ENCODE measurements around the gene ZBTB16.

DNA sequence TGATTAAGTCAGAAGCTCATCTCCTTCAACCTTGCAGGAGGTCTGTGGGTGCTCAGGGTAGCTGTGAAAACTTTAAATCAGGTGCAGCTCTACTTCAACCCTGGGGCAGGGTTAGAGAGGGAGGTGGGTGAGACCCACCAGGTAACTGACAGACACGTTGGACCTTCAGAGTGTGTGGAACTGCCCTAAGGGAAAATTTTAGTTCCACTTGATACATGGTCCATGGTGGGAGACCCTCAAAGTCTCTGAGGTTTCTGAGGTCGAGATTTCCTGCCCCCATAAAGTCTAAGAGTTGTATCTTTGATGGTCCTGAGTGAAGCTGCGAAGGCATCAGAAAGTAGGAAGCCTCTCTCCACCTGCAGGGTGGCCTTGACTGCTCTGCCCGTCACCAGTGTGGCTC is 212.8 kb downstream of the ZBTB16 start:
- TF ChIP-seq, protein P1, sequence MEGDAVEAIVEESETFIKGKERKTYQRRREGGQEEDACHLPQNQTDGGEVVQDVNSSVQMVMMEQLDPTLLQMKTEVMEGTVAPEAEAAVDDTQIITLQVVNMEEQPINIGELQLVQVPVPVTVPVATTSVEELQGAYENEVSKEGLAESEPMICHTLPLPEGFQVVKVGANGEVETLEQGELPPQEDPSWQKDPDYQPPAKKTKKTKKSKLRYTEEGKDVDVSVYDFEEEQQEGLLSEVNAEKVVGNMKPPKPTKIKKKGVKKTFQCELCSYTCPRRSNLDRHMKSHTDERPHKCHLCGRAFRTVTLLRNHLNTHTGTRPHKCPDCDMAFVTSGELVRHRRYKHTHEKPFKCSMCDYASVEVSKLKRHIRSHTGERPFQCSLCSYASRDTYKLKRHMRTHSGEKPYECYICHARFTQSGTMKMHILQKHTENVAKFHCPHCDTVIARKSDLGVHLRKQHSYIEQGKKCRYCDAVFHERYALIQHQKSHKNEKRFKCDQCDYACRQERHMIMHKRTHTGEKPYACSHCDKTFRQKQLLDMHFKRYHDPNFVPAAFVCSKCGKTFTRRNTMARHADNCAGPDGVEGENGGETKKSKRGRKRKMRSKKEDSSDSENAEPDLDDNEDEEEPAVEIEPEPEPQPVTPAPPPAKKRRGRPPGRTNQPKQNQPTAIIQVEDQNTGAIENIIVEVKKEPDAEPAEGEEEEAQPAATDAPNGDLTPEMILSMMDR (IDR thresholded peaks at IDR 0.05) = no peak
- no peak for TF ChIP-seq POLR2A (IDR thresholded peaks at IDR 0.05)

All from heart left ventricle (tissue), 13 donors.